Spleen (tissue), 11 donors: ENCODE results near the gene CCDC63. TPM values are rescaled to one million over a fixed set of nuclear protein-coding genes. Genes with fewer than 3 reads are reported as not detected.

Source experiments
- DNase-seq: peaks from one replicate; pipeline ENCODE4 v3.0.0-alpha.2; 2020
- H3K27ac ChIP-seq, 8 donors: fragments of 200-600 bp; sonication (generic) in 7 of 8; 1 replicate in 4 of 8; 2 replicates in 4 of 8; pipeline versions ENCODE4 v1.5.0 to v1.8.0; 2016 to 2021; ENCODE audit warnings: inconsistent platforms in 4 of 8, mild to moderate bottlenecking in 4 of 8, moderate library complexity in 1 of 8
- H3K27me3 ChIP-seq, 7 donors: fragments of 200-600 bp; sonication (generic) in 6 of 7; replicated peaks in 1 of 7; 1 replicate in 4 of 7; 2 replicates in 3 of 7; pipeline versions ENCODE4 v1.5.0 to v1.8.0; 2016 to 2021; ENCODE audit warnings: inconsistent platforms in 3 of 7, mild to moderate bottlenecking in 1 of 7
- H3K36me3 ChIP-seq, 6 donors: fragments of 200-600 bp; sonication (generic) in 5 of 6; 1 replicate in 4 of 6; 2 replicates in 2 of 6; pipeline versions ENCODE4 v1.5.0 to v1.8.0; 2016 to 2021; ENCODE audit warnings: inconsistent platforms in 2 of 6
- H3K4me1 ChIP-seq, 6 donors: fragments of 200-600 bp; sonication (generic) in 5 of 6; 1 replicate in 3 of 6; 2 replicates in 3 of 6; pipeline versions ENCODE4 v1.5.0 to v1.8.0; 2016 to 2021; ENCODE audit warnings: inconsistent platforms in 3 of 6
- H3K4me3 ChIP-seq, 8 donors: fragments of 200-600 bp; sonication (generic) in 7 of 8; 1 replicate in 4 of 8; 2 replicates in 4 of 8; pipeline versions ENCODE4 v1.5.0 to v1.8.0; 2016 to 2021; ENCODE audit warnings: inconsistent platforms in 4 of 8, mild to moderate bottlenecking in 4 of 8, moderate library complexity in 2 of 8
- H3K9me3 ChIP-seq, 8 donors: fragments of 200-600 bp; sonication (generic) in 7 of 8; 1 replicate in 4 of 8; 2 replicates in 4 of 8; pipeline versions ENCODE4 v1.5.0 to v1.8.0; 2016 to 2021; ENCODE audit warnings: inconsistent platforms in 4 of 8
- POLR2A ChIP-seq, 3 donors: fragments of 450-650 bp; IDR thresholded peaks; one replicate each; pipeline ENCODE4 v1.5.1; 2017; ENCODE audit warnings: antibody characterized with exemption in 3 of 3, mild to moderate bottlenecking in 1 of 3
- POLR2AphosphoS5 ChIP-seq, 3 donors: sonication (generic); formaldehyde crosslinking; IDR thresholded peaks; one replicate each; pipeline ENCODE4 v1.5.1; 2017; ENCODE audit warnings: antibody characterized with exemption in 3 of 3
- WGBS, 5 donors: extraction: QIAGEN DNeasy Blood & Tissue Kit in 3 of 5; methylation state at CpG; one replicate each; pipeline versions ENCODE4 v1.1.5 to v1.1.7; 2013 to 2018; 5-methylcytosine and 5-hydroxymethylcytosine counted together
- intact Hi-C: fragments of 100-400 bp; cut with DNase I; formaldehyde crosslinking; loops from one replicate; pipeline ENCODE4 v1.15.0; 2023; ENCODE audit warnings: low total_unique reads
- polyA plus RNA-seq, 3 donors: library from polyadenylated mRNA; stranded (reverse); fragments of 200-250 nt; gene quantifications; one replicate each; pipeline ENCODE4 v1.2.1, GENCODE V29; 2013
- total RNA-seq, 7 donors: library from RNA; depleted of rRNA in 3 of 7; stranded (reverse); fragments of >200 nt in 3 of 7; fragmentation: NEBNext Ultra II Directional in 4 of 7; extraction: Animal tissue kit (Norgen Biotek cat#: 25700) in 4 of 7; gene quantifications; one replicate each; pipeline versions ENCODE4 v1.1.0 to v1.2.1, GENCODE V29; 2016 to 2021
- TF ChIP-seq, protein P1 (sequence below), 11 experiments: fragments of 200-600 bp in 7 of 11; fragments of 450-650 bp in 4 of 11; sonication (generic) in 4 of 11; IDR thresholded peaks in 8 of 11; conservative IDR thresholded peaks in 3 of 11; 1 replicate in 7 of 11; 2 replicates in 4 of 11; pipeline versions ENCODE4 v1.4.0 to v1.8.0; 2016 to 2021; ENCODE audit warnings: antibody characterized with exemption in 11 of 11, inconsistent platforms in 4 of 11, mild to moderate bottlenecking in 1 of 11
- donor health status: healthy with polysubstance abuse.
- donor health status: DM: no; HTN: no; CAD: no; lungs with moderate emphysema.
- donor health status: DM: no; HTN: no; CAD: no.
- donor health status: Bipolar disorder and iron deficiency.
- donor health status: healthy.
- donor health status: DM: no; HTN: no; CAD: no.
- donor health status: DM: yes; HTN: yes; CAD: no.

Gene CCDC63
- total and polyA plus RNA-seq, 10 donors, result not detected

DNA sequence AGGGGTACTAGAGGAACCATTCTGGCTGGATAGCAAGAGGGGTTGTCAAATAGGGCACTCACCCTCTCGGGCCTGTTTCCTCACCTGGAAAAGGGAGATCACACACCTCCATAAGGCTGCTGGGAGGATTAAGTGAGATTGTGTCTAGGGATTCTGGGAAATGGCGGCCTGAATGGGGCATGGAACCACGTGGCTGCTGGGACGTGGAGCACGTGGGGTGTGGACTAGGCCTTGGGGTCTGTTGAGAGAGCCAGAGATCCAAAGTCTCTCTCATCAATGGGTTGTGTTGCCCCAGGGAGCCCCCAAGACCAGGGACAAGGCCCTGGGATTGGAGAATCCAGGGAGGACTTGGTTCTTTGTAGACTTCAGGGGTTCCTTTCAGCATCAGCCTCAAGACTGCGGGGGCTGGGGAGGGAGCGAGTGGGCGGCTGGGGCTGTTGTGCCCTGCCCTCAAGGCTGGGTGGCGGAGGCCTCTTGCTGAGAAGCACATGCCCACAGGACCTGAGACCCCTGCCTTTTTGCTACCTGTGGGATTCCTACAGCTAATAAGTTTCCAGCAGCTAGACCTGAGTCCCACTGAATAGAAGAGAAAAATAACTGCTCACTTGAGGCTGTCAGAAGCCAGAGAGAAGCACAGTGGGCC, 77.0 kb downstream of the CCDC63 start:
- no peaks in the 10 kb centered on the region for H3K9me3 ChIP-seq
- peaks cover 0 to 16% (median 0%) of the 10 kb centered on the region in 7 donors for H3K27me3 ChIP-seq
- intact Hi-C loops, result no loop called here
- H3K4me3 ChIP-seq, result no peak overlapping the region
- TF ChIP-seq, protein P1, sequence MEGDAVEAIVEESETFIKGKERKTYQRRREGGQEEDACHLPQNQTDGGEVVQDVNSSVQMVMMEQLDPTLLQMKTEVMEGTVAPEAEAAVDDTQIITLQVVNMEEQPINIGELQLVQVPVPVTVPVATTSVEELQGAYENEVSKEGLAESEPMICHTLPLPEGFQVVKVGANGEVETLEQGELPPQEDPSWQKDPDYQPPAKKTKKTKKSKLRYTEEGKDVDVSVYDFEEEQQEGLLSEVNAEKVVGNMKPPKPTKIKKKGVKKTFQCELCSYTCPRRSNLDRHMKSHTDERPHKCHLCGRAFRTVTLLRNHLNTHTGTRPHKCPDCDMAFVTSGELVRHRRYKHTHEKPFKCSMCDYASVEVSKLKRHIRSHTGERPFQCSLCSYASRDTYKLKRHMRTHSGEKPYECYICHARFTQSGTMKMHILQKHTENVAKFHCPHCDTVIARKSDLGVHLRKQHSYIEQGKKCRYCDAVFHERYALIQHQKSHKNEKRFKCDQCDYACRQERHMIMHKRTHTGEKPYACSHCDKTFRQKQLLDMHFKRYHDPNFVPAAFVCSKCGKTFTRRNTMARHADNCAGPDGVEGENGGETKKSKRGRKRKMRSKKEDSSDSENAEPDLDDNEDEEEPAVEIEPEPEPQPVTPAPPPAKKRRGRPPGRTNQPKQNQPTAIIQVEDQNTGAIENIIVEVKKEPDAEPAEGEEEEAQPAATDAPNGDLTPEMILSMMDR (IDR thresholded peaks at IDR 0.05 in 8 of 11, conservative IDR thresholded peaks at IDR 0.05 in 3 of 11), result no peak
- no peak for TF ChIP-seq POLR2A (IDR thresholded peaks at IDR 0.05)
- TF ChIP-seq POLR2AphosphoS5 (IDR thresholded peaks at IDR 0.05), result no peak
- 85 to 93% (median 90%) methylated on average over 8 to 9 of the region's 9 CpGs for WGBS, 5 donors
- H3K4me1 ChIP-seq, result no peaks in the 10 kb centered on the region
- no peaks in the 10 kb centered on the region for H3K36me3 ChIP-seq
- DNase-seq, result peak; percentile 58
- H3K27ac ChIP-seq, result no peak overlapping the region

DNA sequence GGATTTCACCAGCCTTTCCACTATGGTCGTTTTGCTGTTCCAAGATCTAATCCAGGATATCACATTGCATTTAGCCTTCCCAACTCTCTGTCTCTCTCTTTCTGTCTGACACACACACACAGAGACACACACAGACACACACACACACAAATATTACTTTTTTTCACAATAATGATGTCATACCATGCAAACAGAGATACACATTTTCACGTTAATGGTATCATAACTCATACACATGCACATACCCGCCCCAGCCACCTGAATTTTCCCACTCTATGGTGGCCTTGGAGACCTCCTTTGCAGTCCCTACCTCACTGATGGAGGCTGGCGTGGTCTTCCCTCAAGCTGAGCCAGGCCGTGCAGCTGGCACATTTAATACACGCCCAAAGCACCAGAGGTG, 80.8 kb downstream of the CCDC63 start:
- intact Hi-C loops, result no loop called here
- Histone ChIP-seq H3K4me1 (no peaks in the 10 kb centered on the region), H3K27ac (no peak overlapping the region), H3K27me3 (peaks cover 0 to 18% (median 5%) of the 10 kb centered on the region in 7 donors), H3K9me3 (no peaks in the 10 kb centered on the region), H3K4me3 (no peak overlapping the region), H3K36me3 (no peaks in the 10 kb centered on the region)
- no peak for TF ChIP-seq POLR2AphosphoS5 (IDR thresholded peaks at IDR 0.05)
- TF ChIP-seq POLR2A (IDR thresholded peaks at IDR 0.05), result no peak
- TF ChIP-seq, protein P1 (IDR thresholded peaks at IDR 0.05 in 8 of 11, conservative IDR thresholded peaks at IDR 0.05 in 3 of 11), result no peak
- 69 to 79% (median 73%) methylated on average over 6 of the region's 6 CpGs for WGBS, 5 donors
- no peak for DNase-seq

DNA sequence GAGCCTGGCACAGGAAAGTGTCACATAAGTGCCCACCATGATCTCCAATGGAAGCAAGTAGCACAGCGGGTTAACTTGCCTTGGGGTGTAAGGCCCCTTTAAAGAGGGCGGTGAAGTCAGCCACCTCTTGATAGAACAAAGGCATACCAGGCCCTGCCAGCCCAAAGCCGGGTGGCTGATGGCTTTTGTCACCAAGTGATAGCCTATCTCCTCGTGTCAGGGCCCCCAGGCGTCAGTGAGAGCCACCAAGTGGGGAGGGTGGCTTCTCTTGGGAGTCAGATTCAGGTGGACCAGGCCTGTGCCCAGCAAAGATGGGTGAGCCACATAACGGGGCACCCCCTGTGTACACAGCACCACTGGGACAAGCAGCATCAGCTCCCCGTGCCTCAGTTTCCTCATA, 81.9 kb downstream of the CCDC63 start:
- no peak for TF ChIP-seq POLR2A (IDR thresholded peaks at IDR 0.05)
- TF ChIP-seq, protein P1 (IDR thresholded peaks at IDR 0.05 in 8 of 11, conservative IDR thresholded peaks at IDR 0.05 in 3 of 11), result no peak
- TF ChIP-seq POLR2AphosphoS5 (IDR thresholded peaks at IDR 0.05), result no peak
- H3K4me1 ChIP-seq, result no peaks in the 10 kb centered on the region
- H3K27me3 ChIP-seq, result peaks cover 0 to 19% (median 5%) of the 10 kb centered on the region in 7 donors
- no peaks in the 10 kb centered on the region for H3K36me3 ChIP-seq
- no peaks in the 10 kb centered on the region for H3K9me3 ChIP-seq
- no peak overlapping the region for H3K27ac ChIP-seq
- peak; percentile 39 for DNase-seq
- intact Hi-C loops, result no loop called here
- 62 to 87% (median 80%) methylated on average over 6 to 7 of the region's 7 CpGs for WGBS, 5 donors
- H3K4me3 ChIP-seq, result no peak overlapping the region

DNA sequence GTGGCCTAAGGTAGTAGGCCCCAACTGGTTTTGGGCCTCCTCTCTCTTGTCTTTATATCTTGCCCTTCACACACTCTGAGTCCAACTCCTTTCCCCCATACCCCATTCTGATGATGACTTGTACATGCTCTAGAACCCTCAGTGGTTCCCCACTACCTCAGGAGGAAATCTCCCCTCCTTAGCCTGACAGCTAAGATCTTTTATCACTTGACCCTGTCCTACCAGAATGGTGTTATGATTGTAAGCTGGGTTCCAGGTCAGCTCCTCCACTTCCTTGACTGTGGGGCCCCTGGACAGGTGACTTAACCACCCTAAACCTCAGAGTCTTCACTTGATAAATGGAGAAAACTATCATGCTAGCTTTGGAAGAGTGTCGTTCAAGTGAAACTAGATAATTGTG, 83.0 kb downstream of the CCDC63 start:
- 92 to 100% (median 95%) methylated on average over 1 of the region's 1 CpG for WGBS, 5 donors
- intact Hi-C loops, result no loop called here
- DNase-seq, result no peak
- peaks cover 0 to 27% (median 5%) of the 10 kb centered on the region in 7 donors for H3K27me3 ChIP-seq
- H3K4me3 ChIP-seq, result no peak overlapping the region
- no peaks in the 10 kb centered on the region for H3K36me3 ChIP-seq
- H3K27ac ChIP-seq, result no peak overlapping the region
- no peak for TF ChIP-seq POLR2AphosphoS5 (IDR thresholded peaks at IDR 0.05)
- no peak for TF ChIP-seq POLR2A (IDR thresholded peaks at IDR 0.05)
- TF ChIP-seq, protein P1 (IDR thresholded peaks at IDR 0.05 in 8 of 11, conservative IDR thresholded peaks at IDR 0.05 in 3 of 11), result no peak
- H3K9me3 ChIP-seq, result no peaks in the 10 kb centered on the region
- no peaks in the 10 kb centered on the region for H3K4me1 ChIP-seq
